Measurements from ENCODE around the gene THSD4. TPM values are rescaled to one million over a fixed set of nuclear protein-coding genes. Genes with fewer than 3 reads are reported as not detected.
"Not testable (repeated sequence)": the region's sequence is repeated elsewhere in the genome, so short reads cannot be mapped to it uniquely, and the experiment has no call there.

Gene THSD4
- total RNA-seq, 1 donor from 2014 or later = 1.6 TPM

GRCh38 chr15:71431343-71432336 lies 316.4 kb downstream of the THSD4 start:
- DNase-seq = no peak

- DNase-seq = no peak
These were observed 318.1 kb downstream of the THSD4 start for GRCh38 chr15:71433402-71433801.

GRCh38 chr15:71434774-71435173 lies 319.5 kb downstream of the THSD4 start:
- DNase-seq = no peak

- no peak for DNase-seq
These were observed 320.3 kb downstream of the THSD4 start for GRCh38 chr15:71435552-71435951.

GRCh38 chr15:71436854-71437253 lies 321.6 kb downstream of the THSD4 start:
- no peak for DNase-seq

- no peak for DNase-seq
These were observed 322.1 kb downstream of the THSD4 start for GRCh38 chr15:71437404-71437803.

GRCh38 chr15:71437919-71438318 lies 322.6 kb downstream of the THSD4 start:
- no peak for DNase-seq

- not testable (repeated sequence) for DNase-seq
These were observed 324.2 kb downstream of the THSD4 start for GRCh38 chr15:71439478-71439877.

GRCh38 chr15:71440489-71441110 lies 325.3 kb downstream of the THSD4 start:
- no peak for DNase-seq

GRCh38 chr15:71443538-71443937 lies 328.3 kb downstream of the THSD4 start:
- DNase-seq = no peak

GRCh38 chr15:71444032-71444810 lies 328.9 kb downstream of the THSD4 start:
- DNase-seq = no peak

GRCh38 chr15:71444866-71445590 lies 329.8 kb downstream of the THSD4 start:
- DNase-seq = no peak

GRCh38 chr15:71447328-71448250 lies 332.3 kb downstream of the THSD4 start:
- DNase-seq = no peak

GRCh38 chr15:71448688-71449114 lies 333.4 kb downstream of the THSD4 start:
- DNase-seq = no peak

GRCh38 chr15:71449363-71449762 lies 334.1 kb downstream of the THSD4 start:
- DNase-seq = no peak

- DNase-seq = no peak
These were observed 334.7 kb downstream of the THSD4 start for GRCh38 chr15:71449956-71450355.

- DNase-seq = no peak
These were observed 335.9 kb downstream of the THSD4 start for GRCh38 chr15:71451130-71451529.

- no peak for DNase-seq
These were observed 337.6 kb downstream of the THSD4 start for GRCh38 chr15:71452893-71453292.

GRCh38 chr15:71454462-71454996 lies 339.3 kb downstream of the THSD4 start:
- DNase-seq = no peak

GRCh38 chr15:71455107-71455506 lies 339.8 kb downstream of the THSD4 start:
- no peak for DNase-seq

GRCh38 chr15:71455878-71456277 lies 340.6 kb downstream of the THSD4 start:
- DNase-seq = no peak

Measured in occipital lobe (tissue), 2 donors.